ENCODE results near the gene MSH3.

GRCh38 chr5:80662108-80662507 is 7.7 kb downstream of the MSH3 start:
- TF ChIP-seq GATA3 (IDR thresholded peaks at IDR 0.05; ENCODE audit: low read depth, low read length): no peak
- no peak for TF ChIP-seq GATA2 (IDR thresholded peaks at IDR 0.05; ENCODE audit: low read depth, low read length)
